MM.1S (cell line): Measurements from ENCODE around the gene ARL5C.

Experiments
- CTCF ChIP-seq: fragments of 300-600 bp; sonication (generic); IDR thresholded peaks from 2 replicates; pipeline ENCODE4 v1.5.1; 2016; ENCODE audit warnings: antibody characterized with exemption, low read length, mixed read lengths
- EZH2 ChIP-seq: fragments of 300-600 bp; sonication (generic); optimal IDR thresholded peaks from 2 replicates; pipeline ENCODE3; 2017; ENCODE audit warnings: low read depth, mild to moderate bottlenecking, antibody characterized with exemption, low read length, mixed read lengths
- EZH2phosphoT487 ChIP-seq: fragments of 300-600 bp; sonication (generic); IDR thresholded peaks from 2 replicates; pipeline ENCODE4 v1.6.1; 2018; ENCODE audit warnings: antibody characterized with exemption, low read length

- no peak for TF ChIP-seq CTCF
- no peak for TF ChIP-seq EZH2phosphoT487
- no peak for TF ChIP-seq EZH2
Measured at GRCh38 chr17:39194985-39195524, 29.1 kb upstream of the ARL5C start.
